Tibial artery (tissue), 4 donors: Measurements from ENCODE around the gene FXYD1.

Experiments used
- DNase-seq, 2 donors: peaks; one replicate each; pipeline ENCODE4 v3.0.0-alpha.2; 2019
- H3K27ac ChIP-seq, 2 donors: fragments of 200-600 bp; sonication (generic) in 1 of 2; 1 replicate in 1 of 2; 2 replicates in 1 of 2; pipeline ENCODE4 v1.5.1; 2018 to 2019; ENCODE audit warnings: mild to moderate bottlenecking in 1 of 2
- H3K27me3 ChIP-seq, 2 donors: fragments of 200-600 bp; sonication (generic) in 1 of 2; one replicate each; pipeline versions ENCODE4 v1.5.1 to v1.6.0; 2016 to 2019
- H3K36me3 ChIP-seq, 3 donors: fragments of 200-600 bp; sonication (generic) in 2 of 3; one replicate each; pipeline ENCODE4 v1.5.1; 2016 to 2019; ENCODE audit warnings: mild to moderate bottlenecking in 2 of 3
- H3K4me1 ChIP-seq, 4 donors: fragments of 200-600 bp; sonication (generic) in 2 of 4; 1 replicate in 3 of 4; 2 replicates in 1 of 4; pipeline ENCODE4 v1.5.1; 2016 to 2019
- H3K4me3 ChIP-seq, 2 donors: fragments of 200-600 bp; sonication (generic) in 1 of 2; 1 replicate in 1 of 2; 2 replicates in 1 of 2; pipeline ENCODE4 v1.5.1; 2018 to 2019; ENCODE audit warnings: mild to moderate bottlenecking in 2 of 2
- H3K9me3 ChIP-seq, 3 donors: fragments of 200-600 bp; sonication (generic) in 1 of 3; one replicate each; pipeline ENCODE4 v1.5.1; 2016 to 2019
- CTCF ChIP-seq, 2 experiments: fragments of 200-600 bp in 1 of 2; fragments of 450-650 bp in 1 of 2; IDR thresholded peaks; one replicate each; pipeline ENCODE4 v1.5.1; 2017 to 2019; ENCODE audit warnings: antibody characterized with exemption in 2 of 2, mild to moderate bottlenecking in 1 of 2, moderate library complexity in 1 of 2
- intact Hi-C: fragments of 100-400 bp; cut with DNase I; formaldehyde crosslinking; loops from one replicate; pipeline ENCODE4 v1.15.0; 2023; ENCODE audit warnings: low total_unique reads

The FXYD1 gene

GRCh38 chr19:35119578-35120155 lies 19.0 kb upstream of the FXYD1 start:
- no peak for DNase-seq
- no peak overlapping the region for H3K27ac ChIP-seq

GRCh38 chr19:35120492-35120891 lies 18.1 kb upstream of the FXYD1 start:
- peak in 1 of 2 donors; percentile 60 for DNase-seq
- Histone ChIP-seq H3K4me3 (no peak overlapping the region), H3K36me3 (peaks cover 0 to 5% (median 0%) of the 10 kb centered on the region in 3 donors), H3K27me3 (no peaks in the 10 kb centered on the region), H3K4me1 (peaks cover 14 to 51% (median 25%) of the 10 kb centered on the region in 4 donors), H3K9me3 (no peaks in the 10 kb centered on the region), H3K27ac (peak overlapping the region; percentile 31 to 32)
- intact Hi-C loops: loop anchor here (10.0 kb wide), 1 partner anchor 594 kb away; the partner anchor contains the start of gene KMT2B
- no peak for TF ChIP-seq CTCF (IDR thresholded peaks at IDR 0.05)

More at GRCh38 chr19:35119578-35120155, 19.0 kb upstream of the FXYD1 start:
- Histone ChIP-seq H3K4me1 (peaks cover 14 to 51% (median 24%) of the 10 kb centered on the region in 4 donors), H3K36me3 (peaks cover 0 to 5% (median 0%) of the 10 kb centered on the region in 3 donors), H3K9me3 (no peaks in the 10 kb centered on the region), H3K27me3 (no peaks in the 10 kb centered on the region), H3K4me3 (no peak overlapping the region)
- intact Hi-C loops: loop anchor here (10.0 kb wide), 1 partner anchor 595 kb away; the partner anchor contains the start of gene KMT2B
- no peak for TF ChIP-seq CTCF (IDR thresholded peaks at IDR 0.05)

GRCh38 chr19:35120898-35121297 lies 17.7 kb upstream of the FXYD1 start:
- H3K36me3 ChIP-seq: peaks cover 0 to 5% (median 0%) of the 10 kb centered on the region in 3 donors
- intact Hi-C loops: loop anchor here (10.0 kb wide), 1 partner anchor 594 kb away; the partner anchor contains the start of gene KMT2B
- no peaks in the 10 kb centered on the region for H3K27me3 ChIP-seq
- TF ChIP-seq CTCF (IDR thresholded peaks at IDR 0.05): no peak
- no peak overlapping the region for H3K4me3 ChIP-seq
- no peaks in the 10 kb centered on the region for H3K9me3 ChIP-seq
- no peak for DNase-seq
- H3K4me1 ChIP-seq: peaks cover 14 to 54% (median 26%) of the 10 kb centered on the region in 4 donors
- peak overlapping the region; percentile 31 to 32 for H3K27ac ChIP-seq

- no peak for DNase-seq
- Histone ChIP-seq H3K36me3 (peaks cover 0 to 5% (median 0%) of the 10 kb centered on the region in 3 donors), H3K27me3 (no peaks in the 10 kb centered on the region), H3K9me3 (no peaks in the 10 kb centered on the region), H3K4me3 (peak overlapping the region in 1 of 2 donors; percentile 61), H3K4me1 (peaks cover 14 to 67% (median 33%) of the 10 kb centered on the region in 4 donors), H3K27ac (peak overlapping the region; percentile 90 to 95)
- TF ChIP-seq CTCF (IDR thresholded peaks at IDR 0.05): no peak
- intact Hi-C loops: loop anchor here (2.0 to 10.0 kb wide), 2 partner anchors 18 to 592 kb away; partner anchors contain the start of gene KMT2B
These were observed 15.7 kb upstream of the FXYD1 start for GRCh38 chr19:35122687-35123551.

GRCh38 chr19:35123573-35123972 lies 15.1 kb upstream of the FXYD1 start:
- intact Hi-C loops: loop anchor here (2.0 to 10.0 kb wide), 2 partner anchors 17 to 591 kb away; partner anchors contain the start of gene KMT2B
- TF ChIP-seq CTCF (IDR thresholded peaks at IDR 0.05): no peak
- no peaks in the 10 kb centered on the region for H3K9me3 ChIP-seq
- DNase-seq: peak; percentile 85 to 97
- peak overlapping the region; percentile 58 to 61 for H3K4me3 ChIP-seq
- H3K27me3 ChIP-seq: no peaks in the 10 kb centered on the region
- peaks cover 14 to 67% (median 33%) of the 10 kb centered on the region in 4 donors for H3K4me1 ChIP-seq
- H3K27ac ChIP-seq: peak overlapping the region; percentile 90 to 95
- peaks cover 0 to 5% (median 0%) of the 10 kb centered on the region in 3 donors for H3K36me3 ChIP-seq
